Measurements from ENCODE around the gene CITED2. TPM values are rescaled to one million over a fixed set of nuclear protein-coding genes. Genes with fewer than 3 reads are reported as not detected.

The CITED2 gene
- total RNA-seq, 1 experiment from 2014 or later, result 46.1 TPM

- H4K20me1 ChIP-seq (ENCODE audit: insufficient read depth), result no peaks in the 10 kb centered on the region
- BruUV-seq (replicated peaks), result no TSS peak
- CTCF ChIA-PET, result no interaction called here
Measured at GRCh38 chr6:139418481-139419132, 44.2 kb upstream of the CITED2 start.

DNA sequence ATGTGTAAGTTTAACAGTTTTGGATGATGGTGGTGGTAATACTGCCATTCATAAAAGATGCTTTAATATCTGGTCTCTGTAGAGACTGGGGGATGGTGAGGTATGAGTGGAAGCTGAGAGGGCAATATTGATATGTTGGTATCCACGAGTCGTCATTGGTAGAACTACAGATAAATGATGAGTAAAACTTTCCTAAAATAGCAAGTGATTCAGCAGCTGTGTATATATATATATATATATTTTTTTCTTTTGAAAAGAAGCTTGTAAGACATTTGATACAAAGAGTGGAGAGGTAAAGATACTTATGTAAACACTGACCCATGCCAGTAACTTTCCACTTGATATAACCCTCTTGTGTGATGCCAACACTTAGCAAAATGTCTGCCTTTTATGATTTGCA lies 41.7 kb upstream of the CITED2 start:
- no peak overlapping the region for H3K4me2 ChIP-seq (ENCODE audit: low read length)
- ChIA-PET CTCF (no interaction called here), RAD21 (ENCODE audit: low non-redundant PET in 1 of 2, low total read pairs in 2 of 2, uncharacterized antibody in 2 of 2, unreplicated experiment in 2 of 2) (no interaction called here), POLR2A (no interaction called here)
- H4K20me1 ChIP-seq (ENCODE audit: insufficient read depth), result no peaks in the 10 kb centered on the region
- H3K36me3 ChIP-seq (ENCODE audit: control insufficient read depth in 1 of 2, insufficient read depth in 2 of 2, low read length in 2 of 2), result no peaks in the 10 kb centered on the region
- no TSS peak for BruUV-seq (replicated peaks)
- no peak overlapping the region for H2AFZ ChIP-seq (ENCODE audit: low read depth, low read length, poor library complexity, severe bottlenecking)
- no peak overlapping the region for H3K9ac ChIP-seq (ENCODE audit: low read length)
- H3K9me3 ChIP-seq (ENCODE audit: control insufficient read depth in 1 of 2, insufficient read depth in 1 of 2, low read depth in 1 of 2, low read length in 2 of 2), result no peaks in the 10 kb centered on the region
- no peaks in the 10 kb centered on the region for H3K4me1 ChIP-seq (ENCODE audit: control insufficient read depth in 1 of 2, insufficient read depth in 2 of 2, low read length in 2 of 2)
- H3K79me2 ChIP-seq (ENCODE audit: insufficient read depth, low read length), result no peaks in the 10 kb centered on the region
- H3K27ac ChIP-seq (ENCODE audit: low read depth, low read length), result no peak overlapping the region
- H3K9me2 ChIP-seq (ENCODE audit: insufficient read depth), result no peaks in the 10 kb centered on the region
- DNase-seq (ENCODE audit: low read depth, low spot score) (no peak), ATAC-seq (no peak)
- TF ChIP-seq EGR1 (IDR thresholded peaks at IDR 0.05; ENCODE audit: low read depth) (no peak), TCF7L2 (IDR thresholded peaks at IDR 0.05; ENCODE audit: borderline replicate concordance, extremely low read depth, insufficient read depth, insufficient read length) (no peak), ZFX (IDR thresholded peaks at IDR 0.05) (no peak), CBX3 (IDR thresholded peaks at IDR 0.05; ENCODE audit: low read depth) (no peak), RAD21 (IDR thresholded peaks at IDR 0.05; ENCODE audit: low read depth) (no peak), EZH2phosphoT487 (IDR thresholded peaks at IDR 0.05; ENCODE audit: borderline replicate concordance) (no peak), CEBPB (IDR thresholded peaks at IDR 0.05; ENCODE audit: low read depth) (no peak), EZH2 (IDR thresholded peaks at IDR 0.05) (no peak), SIN3A (IDR thresholded peaks at IDR 0.05; ENCODE audit: low read depth) (no peak), FOSL1 (IDR thresholded peaks at IDR 0.05; ENCODE audit: low read depth) (no peak)
- TF ChIP-seq, protein P1, sequence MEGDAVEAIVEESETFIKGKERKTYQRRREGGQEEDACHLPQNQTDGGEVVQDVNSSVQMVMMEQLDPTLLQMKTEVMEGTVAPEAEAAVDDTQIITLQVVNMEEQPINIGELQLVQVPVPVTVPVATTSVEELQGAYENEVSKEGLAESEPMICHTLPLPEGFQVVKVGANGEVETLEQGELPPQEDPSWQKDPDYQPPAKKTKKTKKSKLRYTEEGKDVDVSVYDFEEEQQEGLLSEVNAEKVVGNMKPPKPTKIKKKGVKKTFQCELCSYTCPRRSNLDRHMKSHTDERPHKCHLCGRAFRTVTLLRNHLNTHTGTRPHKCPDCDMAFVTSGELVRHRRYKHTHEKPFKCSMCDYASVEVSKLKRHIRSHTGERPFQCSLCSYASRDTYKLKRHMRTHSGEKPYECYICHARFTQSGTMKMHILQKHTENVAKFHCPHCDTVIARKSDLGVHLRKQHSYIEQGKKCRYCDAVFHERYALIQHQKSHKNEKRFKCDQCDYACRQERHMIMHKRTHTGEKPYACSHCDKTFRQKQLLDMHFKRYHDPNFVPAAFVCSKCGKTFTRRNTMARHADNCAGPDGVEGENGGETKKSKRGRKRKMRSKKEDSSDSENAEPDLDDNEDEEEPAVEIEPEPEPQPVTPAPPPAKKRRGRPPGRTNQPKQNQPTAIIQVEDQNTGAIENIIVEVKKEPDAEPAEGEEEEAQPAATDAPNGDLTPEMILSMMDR (IDR thresholded peaks at IDR 0.05 in 2 of 3, conservative IDR thresholded peaks at IDR 0.05 in 1 of 3; ENCODE audit: borderline replicate concordance in 1 of 3, insufficient read depth in 1 of 3, low read depth in 2 of 3, low read length in 2 of 3), result no peak
- H3K4me3 ChIP-seq (replicated peaks in 1 of 2; ENCODE audit: low read depth in 1 of 2, low read length in 2 of 2), result no peak overlapping the region
- no peaks in the 10 kb centered on the region for H3K27me3 ChIP-seq (ENCODE audit: insufficient read depth, low read length)
- intact Hi-C loops (cut with micrococcal nuclease), result no loop called here

More at GRCh38 chr6:139418481-139419132, 44.2 kb upstream of the CITED2 start:
- TF ChIP-seq ZNF274 (IDR thresholded peaks at IDR 0.05; ENCODE audit: low read depth, low read length), result no peak
- TF ChIP-seq, protein P1 (IDR thresholded peaks at IDR 0.05 in 2 of 3, conservative IDR thresholded peaks at IDR 0.05 in 1 of 3; ENCODE audit: borderline replicate concordance in 1 of 3, insufficient read depth in 1 of 3, low read depth in 2 of 3, low read length in 2 of 3), result no peak
- no peak for TF ChIP-seq POLR2AphosphoS5 (IDR thresholded peaks at IDR 0.05; ENCODE audit: low read depth, low read length)
- H3K9me2 ChIP-seq (ENCODE audit: insufficient read depth), result no peaks in the 10 kb centered on the region
- H3K27me3 ChIP-seq (ENCODE audit: insufficient read depth, low read length), result no peaks in the 10 kb centered on the region
- no peaks in the 10 kb centered on the region for H3K4me1 ChIP-seq (ENCODE audit: control insufficient read depth in 1 of 2, insufficient read depth in 2 of 2, low read length in 2 of 2)
- H3K27ac ChIP-seq (ENCODE audit: low read depth, low read length), result no peak overlapping the region
- DNase-seq (ENCODE audit: low read depth, low spot score) (no peak), ATAC-seq (no peak)
- RAD21 ChIA-PET (ENCODE audit: low non-redundant PET in 1 of 2, low total read pairs in 2 of 2, uncharacterized antibody in 2 of 2, unreplicated experiment in 2 of 2), result no interaction called here
- H3K4me3 ChIP-seq (replicated peaks in 1 of 2; ENCODE audit: low read depth in 1 of 2, low read length in 2 of 2), result no peak overlapping the region
- no peak overlapping the region for H3K9ac ChIP-seq (ENCODE audit: low read length)
- intact Hi-C loops (cut with micrococcal nuclease), result no loop called here
- H2AFZ ChIP-seq (ENCODE audit: low read depth, low read length, poor library complexity, severe bottlenecking), result no peak overlapping the region
- POLR2A ChIA-PET, result no interaction called here
- no peaks in the 10 kb centered on the region for H3K9me3 ChIP-seq (ENCODE audit: control insufficient read depth in 1 of 2, insufficient read depth in 1 of 2, low read depth in 1 of 2, low read length in 2 of 2)
- no peak overlapping the region for H3K4me2 ChIP-seq (ENCODE audit: low read length)
- no peaks in the 10 kb centered on the region for H3K79me2 ChIP-seq (ENCODE audit: insufficient read depth, low read length)
- H3K36me3 ChIP-seq (ENCODE audit: control insufficient read depth in 1 of 2, insufficient read depth in 2 of 2, low read length in 2 of 2), result no peaks in the 10 kb centered on the region

Measured in HCT116 (cell line).